KBM-7 (cell line): ENCODE data around the gene DNAJC1.
"Not testable (repeated sequence)": the region's sequence is repeated elsewhere in the genome, so short reads cannot be mapped to it uniquely, and the experiment has no call there.

Source experiments
- DNase-seq: peaks from one replicate; pipeline ENCODE4 v3.0.0-alpha.2; 2015
- in situ Hi-C: fragments of 300-500 bp; cut with MboI; formaldehyde crosslinking; loops from 2 replicates; pipeline ENCODE4 v1.14.3; 2020; ENCODE audit warnings: low sequenced_read_pairs, low pct_unique_long_range_greater_than_20kb, mixed read lengths

DNAJC1 gene

GRCh38 chr10:21724020-21724589 lies 279.4 kb downstream of the DNAJC1 start:
- no peak for DNase-seq
- in situ Hi-C loops, result no loop called here

GRCh38 chr10:21722209-21722608 lies 281.3 kb downstream of the DNAJC1 start:
- in situ Hi-C loops, result no loop called here
- no peak for DNase-seq

GRCh38 chr10:21721000-21721665 lies 282.4 kb downstream of the DNAJC1 start:
- no peak for DNase-seq
- in situ Hi-C loops, result no loop called here

GRCh38 chr10:21720090-21720489 lies 283.4 kb downstream of the DNAJC1 start:
- in situ Hi-C loops, result no loop called here
- DNase-seq, result no peak

- no peak for DNase-seq
Measured at GRCh38 chr10:21719502-21719901, 284.0 kb downstream of the DNAJC1 start.

GRCh38 chr10:21717437-21718054 lies 286.0 kb downstream of the DNAJC1 start:
- DNase-seq, in situ Hi-C loops: not testable (repeated sequence)

More at GRCh38 chr10:21719502-21719901, 284.0 kb downstream of the DNAJC1 start:
- in situ Hi-C loops, result no loop called here

- in situ Hi-C loops, result no loop called here
- no peak for DNase-seq
Measured at GRCh38 chr10:21715531-21716195, 287.9 kb downstream of the DNAJC1 start.

- in situ Hi-C loops, result no loop called here
- DNase-seq, result no peak
Measured at GRCh38 chr10:21712975-21713374, 290.6 kb downstream of the DNAJC1 start.

GRCh38 chr10:21707498-21707897 lies 296.0 kb downstream of the DNAJC1 start:
- no peak for DNase-seq
- in situ Hi-C loops, result no loop called here
